H1 (cell line): ENCODE data around the gene AGRP. TPM values are rescaled to one million over a fixed set of nuclear protein-coding genes. Genes with fewer than 3 reads are reported as not detected.

Experiments used
- CTCF ChIA-PET: fragments of 300-600 bp; sonication (Branson Sonifier 250); formaldehyde crosslinking; loops from one replicate; lab custom pipeline; 2021; ENCODE audit not compliant: partially characterized antibody; lab: Charles Lee
- POLR2A ChIA-PET: fragments of 300-600 bp; sonication (Branson Sonifier 250); formaldehyde crosslinking; loops from one replicate; lab custom pipeline; 2021; ENCODE audit warnings: inconsistent platforms; ENCODE audit not compliant: partially characterized antibody; lab: Charles Lee
- DNase-seq, 2 experiments: peaks; one replicate each; pipeline versions ENCODE4 v3.0.0 to v3.0.0-alpha.2; 2010 to 2022; ENCODE audit warnings: low spot score in 2 of 2, low read depth in 1 of 2, mixed read lengths in 1 of 2
- FAIRE-seq: peaks from 2 replicates; lab custom pipeline; 2011; peaks lifted over from hg19 to GRCh38; lab: Jason Lieb, UNC
- H2AFZ ChIP-seq: 2 replicates; pipeline ENCODE4 v1.8.1; 2012; ENCODE audit warnings: low read length, inconsistent platforms
- H2AK5ac ChIP-seq: 2 replicates; pipeline ENCODE4 v1.6.1; 2013; ENCODE audit warnings: low read depth, low read length
- H2BK120ac ChIP-seq: replicated peaks from 2 replicates; pipeline ENCODE3; 2013; ENCODE audit warnings: low read depth, low read length, inconsistent platforms
- H2BK12ac ChIP-seq: 2 replicates; pipeline ENCODE4 v1.6.1; 2013; ENCODE audit warnings: low read depth, low read length
- H2BK15ac ChIP-seq: 2 replicates; pipeline ENCODE4 v1.6.1; 2013; ENCODE audit warnings: low read length
- H2BK20ac ChIP-seq: 2 replicates; pipeline ENCODE4 v1.6.1; 2013; ENCODE audit warnings: low read length
- H2BK5ac ChIP-seq: 2 replicates; pipeline ENCODE4 v1.6.1; 2013; ENCODE audit warnings: low read depth, low read length
- H3K14ac ChIP-seq: 2 replicates; pipeline ENCODE4 v1.6.1; 2013; ENCODE audit warnings: inconsistent platforms; ENCODE audit not compliant: insufficient read length
- H3K18ac ChIP-seq: 2 replicates; pipeline ENCODE4 v1.6.1; 2013; ENCODE audit warnings: low read length; ENCODE audit errors: extremely low read depth
- H3K23ac ChIP-seq: 2 replicates; pipeline ENCODE4 v1.6.1; 2013; ENCODE audit warnings: inconsistent platforms; ENCODE audit not compliant: insufficient read length
- H3K23me2 ChIP-seq: 2 replicates; pipeline ENCODE4 v1.6.1; 2013; ENCODE audit warnings: low read depth, low read length
- H3K27ac ChIP-seq: 2 replicates; pipeline ENCODE4 v1.6.1; 2011; ENCODE audit warnings: low read depth, low read length, inconsistent platforms
- H3K27me3 ChIP-seq, 4 experiments: replicated peaks in 1 of 4; 1 replicate in 1 of 4; 2 replicates in 3 of 4; pipeline versions ENCODE4 v1.6.1 to v1.8.1; 2011 to 2013; ENCODE audit warnings: low read length in 3 of 4, mild to moderate bottlenecking in 3 of 4, inconsistent platforms in 2 of 4, mixed read lengths in 2 of 4, moderate library complexity in 1 of 4; ENCODE audit not compliant: control insufficient read depth in 3 of 4, insufficient read depth in 3 of 4; ENCODE audit errors: extremely low read depth in 1 of 4
- H3K36me3 ChIP-seq, 4 experiments: 2 replicates each; pipeline versions ENCODE4 v1.6.1 to v1.8.1; 2011 to 2013; ENCODE audit warnings: mild to moderate bottlenecking in 4 of 4, low read length in 3 of 4, moderate library complexity in 2 of 4, control low read depth in 1 of 4, inconsistent platforms in 1 of 4; ENCODE audit not compliant: insufficient read depth in 4 of 4, control insufficient read depth in 2 of 4
- H3K4ac ChIP-seq: replicated peaks from 2 replicates; pipeline ENCODE3; 2013; ENCODE audit warnings: low read length, low read depth, mixed read lengths, inconsistent platforms; ENCODE audit not compliant: insufficient read length
- H3K4me1 ChIP-seq, 4 experiments: replicated peaks in 1 of 4; 1 replicate in 1 of 4; 2 replicates in 3 of 4; pipeline versions ENCODE4 v1.6.1 to v1.8.1; 2011 to 2013; ENCODE audit warnings: low read length in 3 of 4, inconsistent platforms in 2 of 4, mixed read lengths in 1 of 4; ENCODE audit not compliant: insufficient read depth in 4 of 4, control insufficient read depth in 3 of 4
- H3K4me2 ChIP-seq, 2 experiments: 2 replicates each; pipeline versions ENCODE4 v1.6.1 to v1.8.1; 2011 to 2013; ENCODE audit warnings: low read depth in 2 of 2, low read length in 2 of 2, control low read depth in 1 of 2, inconsistent platforms in 1 of 2, mild to moderate bottlenecking in 1 of 2; ENCODE audit not compliant: insufficient read depth in 1 of 2
- H3K4me3 ChIP-seq, 4 experiments: fragments of 200-600, 300-600 bp in 1 of 4; sonication (generic), shearing (Covaris generic), sonication (Bioruptor Twin) in 1 of 4; 2 replicates each; pipeline versions ENCODE4 v1.5.1 to v1.8.1; 2011 to 2016; ENCODE audit warnings: low read length in 4 of 4, low read depth in 3 of 4, control low read depth in 2 of 4, inconsistent platforms in 2 of 4, mild to moderate bottlenecking in 2 of 4, mixed read lengths in 1 of 4, moderate library complexity in 1 of 4; ENCODE audit not compliant: insufficient read depth in 2 of 4; ENCODE audit errors: extremely low read depth in 1 of 4
- H3K56ac ChIP-seq: replicated peaks from 2 replicates; pipeline ENCODE3; 2013; ENCODE audit warnings: low read depth, mild to moderate bottlenecking, mixed read lengths, low read length, inconsistent platforms; ENCODE audit not compliant: insufficient read length
- H3K79me1 ChIP-seq: 2 replicates; pipeline ENCODE4 v1.6.1; 2013; ENCODE audit warnings: low read depth, low read length, control low read depth
- H3K79me2 ChIP-seq, 2 experiments: 2 replicates each; pipeline versions ENCODE4 v1.6.1 to v1.8.1; 2012 to 2013; ENCODE audit warnings: low read length in 2 of 2, mild to moderate bottlenecking in 2 of 2, inconsistent platforms in 1 of 2; ENCODE audit not compliant: insufficient read depth in 2 of 2, control insufficient read depth in 1 of 2
- H3K9ac ChIP-seq, 4 experiments: replicated peaks in 1 of 4; 1 replicate in 1 of 4; 2 replicates in 3 of 4; pipeline versions ENCODE4 v1.6.1 to v1.8.1; 2011 to 2013; ENCODE audit warnings: low read depth in 3 of 4, low read length in 3 of 4, control low read depth in 2 of 4, mild to moderate bottlenecking in 2 of 4, moderate library complexity in 2 of 4, inconsistent platforms in 1 of 4; ENCODE audit errors: extremely low read depth in 1 of 4
- H3K9me3 ChIP-seq, 2 experiments: 2 replicates each; pipeline versions ENCODE4 v1.6.1 to v1.8.1; 2012 to 2013; ENCODE audit warnings: mild to moderate bottlenecking in 2 of 2, moderate library complexity in 2 of 2, control low read depth in 1 of 2, inconsistent platforms in 1 of 2, low read depth in 1 of 2, low read length in 1 of 2, mixed read lengths in 1 of 2; ENCODE audit not compliant: insufficient read depth in 2 of 2
- H4K20me1 ChIP-seq, 2 experiments: replicated peaks in 1 of 2; 2 replicates each; pipeline versions ENCODE3 to v1.8.1; 2011 to 2013; ENCODE audit warnings: inconsistent platforms in 2 of 2, low read length in 2 of 2, mild to moderate bottlenecking in 1 of 2; ENCODE audit not compliant: insufficient read depth in 2 of 2, control insufficient read depth in 1 of 2
- H4K5ac ChIP-seq: 2 replicates; pipeline ENCODE4 v1.6.1; 2013; ENCODE audit warnings: low read length, low read depth, mixed read lengths, inconsistent platforms; ENCODE audit not compliant: insufficient read length
- H4K8ac ChIP-seq: 2 replicates; pipeline ENCODE4 v1.8.0; 2013; ENCODE audit warnings: mild to moderate bottlenecking, moderate library complexity, low read length, inconsistent platforms; ENCODE audit not compliant: insufficient read depth; ENCODE audit errors: extremely low read depth
- H4K91ac ChIP-seq: replicated peaks from 2 replicates; pipeline ENCODE3; 2013; ENCODE audit warnings: low read length, mixed read lengths, inconsistent platforms; ENCODE audit not compliant: insufficient read length
- CEBPB ChIP-seq: IDR thresholded peaks from 2 replicates; pipeline ENCODE4 v1.6.1; 2012; ENCODE audit warnings: low read depth, low read length
- CREB1 ChIP-seq: IDR thresholded peaks from 2 replicates; pipeline ENCODE4 v1.6.1; 2012; ENCODE audit warnings: inconsistent platforms
- JUND ChIP-seq: IDR thresholded peaks from 2 replicates; pipeline ENCODE4 v1.6.1; 2011; ENCODE audit warnings: mild to moderate bottlenecking, improper control_type of control experiment, low read length
- SUZ12 ChIP-seq: fragments of 200-600 bp; sonication (generic); IDR thresholded peaks from 2 replicates; pipeline ENCODE4 v1.6.1; 2012; ENCODE audit warnings: mild to moderate bottlenecking, inconsistent platforms, low read length, moderate library complexity, mixed read lengths
- WGBS, 2 experiments: shearing (Covaris generic) in 1 of 2; methylation state at CpG; one replicate each; pipeline versions ENCODE4 v1.1.6 to v1.1.7; 2013 to 2015; ENCODE audit warnings: low lambda C conversion rate in 2 of 2, mixed read lengths in 2 of 2, inconsistent platforms in 1 of 2, low coverage in 1 of 2, missing lambda C conversion rate in 1 of 2; ENCODE audit not compliant: insufficient replicate concordance in 2 of 2, insufficient coverage in 1 of 2, insufficient read length in 1 of 2; ENCODE audit errors: extremely low coverage in 1 of 2, missing lambda C conversion rate in 1 of 2; 5-methylcytosine and 5-hydroxymethylcytosine counted together
- polyA plus RNA-seq, 7 experiments: library from polyadenylated mRNA; depleted of rRNA in 3 of 7; stranded (reverse) in 5 of 7; unstranded in 2 of 7; fragments of >200 nt in 5 of 7; fragments of 200-250 nt in 2 of 7; gene quantifications; 1 replicate in 5 of 7; 2 replicates in 1 of 7; 4 replicates in 1 of 7; pipeline versions ENCODE4 v1.2.1 to v1.2.3, GENCODE V29; 2011 to 2013; ENCODE audit warnings: missing spikeins in 2 of 7, mixed read lengths in 2 of 7
- total RNA-seq: library from RNA; stranded (reverse); fragmentation: NEBNext Ultra II Directional; extraction: Animal tissue kit (Norgen Biotek cat#: 25700); gene quantifications from 2 replicates; pipeline ENCODE4 v1.2.1, GENCODE V29; 2021
- TF ChIP-seq, protein P1 (sequence below): IDR thresholded peaks from 2 replicates; pipeline ENCODE4 v1.6.1; 2011; ENCODE audit warnings: low read depth, mild to moderate bottlenecking, low read length; ENCODE audit not compliant: insufficient read depth

The AGRP gene
- total and polyA plus RNA-seq, 2 of the 8 experiments (the other 6 are each of a cell fraction or from before 2014, with no cell fraction given), result not detected

DNA sequence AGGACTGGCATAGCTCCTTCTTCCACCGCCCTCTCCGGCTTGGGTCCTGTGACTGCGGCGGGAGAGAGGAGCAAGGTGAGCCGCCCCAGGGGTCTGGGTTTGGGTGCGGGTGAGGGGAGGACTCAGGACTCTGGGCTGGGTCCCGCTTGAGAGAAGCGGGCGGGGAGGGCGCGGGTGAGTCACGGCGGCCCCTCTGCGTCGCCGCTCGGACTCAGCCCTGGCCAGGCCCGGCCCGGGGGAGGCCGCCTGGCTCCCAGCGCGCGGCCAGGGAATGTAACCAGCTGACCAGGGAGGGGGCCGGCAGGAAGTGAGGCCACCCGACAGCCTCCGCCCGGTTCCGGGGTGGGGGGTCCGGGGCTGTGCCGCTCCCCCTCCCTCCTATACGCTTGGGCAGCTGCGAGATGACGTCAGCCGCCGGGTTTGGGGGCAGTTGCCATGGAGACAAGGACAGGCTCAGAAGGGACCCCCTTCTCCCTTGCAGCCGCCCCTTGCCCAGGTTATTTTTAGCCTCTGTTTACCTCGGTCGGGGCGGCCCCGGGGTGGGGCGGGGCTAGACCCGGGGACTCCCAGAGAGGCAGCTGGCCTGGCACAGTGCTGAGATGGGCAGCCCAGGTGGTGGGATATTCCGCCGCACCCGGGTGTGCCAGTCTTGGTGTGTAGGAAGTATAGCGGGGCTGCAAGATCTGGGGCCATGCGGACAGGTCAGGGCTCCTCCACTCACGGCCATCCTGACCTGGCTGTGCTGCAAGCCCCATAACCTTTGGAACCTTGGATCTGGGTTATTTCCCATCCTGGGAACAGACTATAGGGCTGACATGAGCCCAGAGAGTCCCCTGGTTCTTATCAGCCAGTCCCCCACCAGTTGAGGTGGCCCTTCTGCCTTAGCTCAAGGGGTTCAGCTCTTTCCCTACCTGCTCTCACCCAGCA is 46.9 kb upstream of the AGRP start:
- Histone ChIP-seq H3K4me2 (peak overlapping the region; percentile 85 to 92), H3K56ac (peak overlapping the region; percentile 21), H3K9me3 (no peaks in the 10 kb centered on the region), H2AK5ac (no peak overlapping the region), H3K18ac (no peak overlapping the region; the same call in 1 of the 2 replicates), H3K9ac (no peak overlapping the region), H2BK120ac (no peak overlapping the region), H2BK15ac (no peak overlapping the region), H3K27ac (no peak overlapping the region), H4K20me1 (peaks cover 4 to 20% of the 10 kb centered on the region in 2 experiments), H2AFZ (no peak overlapping the region), H2BK12ac (0 out of 2 replicates have a peak overlapping the region, but pooled peaks have one; percentile 27), H3K23ac (no peak overlapping the region), H2BK5ac (no peak overlapping the region; the same call in 1 of the 2 replicates), H3K4me3 (peak overlapping the region; percentile 32 to 68 (median 48)), H4K8ac (no peak overlapping the region), H4K91ac (no peak overlapping the region), H3K4me1 (peaks cover 0 to 12% (median 8%) of the 10 kb centered on the region in 4 experiments; a peak in 6 of 7 replicates), H3K27me3 (peaks cover 60 to 98% (median 91%) of the 10 kb centered on the region in 4 experiments), H3K79me2 (no peaks in the 10 kb centered on the region), H3K23me2 (peaks cover 16% of the 10 kb centered on the region; the same call in 1 of the 2 replicates), H3K36me3 (no peaks in the 10 kb centered on the region), H3K4ac (no peak overlapping the region), H4K5ac (no peak overlapping the region), H2BK20ac (no peak overlapping the region), H3K79me1 (no peaks in the 10 kb centered on the region), H3K14ac (no peak overlapping the region)
- peak in 1 of 2 experiments; percentile 69 for DNase-seq
- ChIA-PET POLR2A (interaction anchor here (0.6 to 3.0 kb wide), 6 partner anchors 7 to 77 kb away, joined by 3 to 14 read pairs (median 6); no protein-coding TSS in a partner anchor), CTCF (interaction anchor here (0.6 to 4.3 kb wide), 9 partner anchors 7 to 119 kb away, joined by 3 to 63 read pairs (median 10); partner anchors contain the start of genes ATP6V0D1 and CARMIL2)
- TF ChIP-seq CEBPB, result no peak
- TF ChIP-seq CREB1, result peak; percentile 74
- TF ChIP-seq SUZ12, result peak; percentile 32
- TF ChIP-seq JUND, result peak; percentile 66; the same call in 1 of the 2 replicates
- TF ChIP-seq, protein P1, sequence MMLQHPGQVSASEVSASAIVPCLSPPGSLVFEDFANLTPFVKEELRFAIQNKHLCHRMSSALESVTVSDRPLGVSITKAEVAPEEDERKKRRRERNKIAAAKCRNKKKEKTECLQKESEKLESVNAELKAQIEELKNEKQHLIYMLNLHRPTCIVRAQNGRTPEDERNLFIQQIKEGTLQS, result no peak
- no peak for FAIRE-seq
- 22% methylated on average over 21 of the region's 48 CpGs; no CpG with 5 or more reads in 1 of the 2 experiments for WGBS, 2 experiments
